ENCODE data around the gene FA2H.
"Not testable (repeated sequence)": the region's sequence is repeated elsewhere in the genome, so short reads cannot be mapped to it uniquely, and the experiment has no call there.

FA2H gene, protein sequence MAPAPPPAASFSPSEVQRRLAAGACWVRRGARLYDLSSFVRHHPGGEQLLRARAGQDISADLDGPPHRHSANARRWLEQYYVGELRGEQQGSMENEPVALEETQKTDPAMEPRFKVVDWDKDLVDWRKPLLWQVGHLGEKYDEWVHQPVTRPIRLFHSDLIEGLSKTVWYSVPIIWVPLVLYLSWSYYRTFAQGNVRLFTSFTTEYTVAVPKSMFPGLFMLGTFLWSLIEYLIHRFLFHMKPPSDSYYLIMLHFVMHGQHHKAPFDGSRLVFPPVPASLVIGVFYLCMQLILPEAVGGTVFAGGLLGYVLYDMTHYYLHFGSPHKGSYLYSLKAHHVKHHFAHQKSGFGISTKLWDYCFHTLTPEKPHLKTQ

DNA sequence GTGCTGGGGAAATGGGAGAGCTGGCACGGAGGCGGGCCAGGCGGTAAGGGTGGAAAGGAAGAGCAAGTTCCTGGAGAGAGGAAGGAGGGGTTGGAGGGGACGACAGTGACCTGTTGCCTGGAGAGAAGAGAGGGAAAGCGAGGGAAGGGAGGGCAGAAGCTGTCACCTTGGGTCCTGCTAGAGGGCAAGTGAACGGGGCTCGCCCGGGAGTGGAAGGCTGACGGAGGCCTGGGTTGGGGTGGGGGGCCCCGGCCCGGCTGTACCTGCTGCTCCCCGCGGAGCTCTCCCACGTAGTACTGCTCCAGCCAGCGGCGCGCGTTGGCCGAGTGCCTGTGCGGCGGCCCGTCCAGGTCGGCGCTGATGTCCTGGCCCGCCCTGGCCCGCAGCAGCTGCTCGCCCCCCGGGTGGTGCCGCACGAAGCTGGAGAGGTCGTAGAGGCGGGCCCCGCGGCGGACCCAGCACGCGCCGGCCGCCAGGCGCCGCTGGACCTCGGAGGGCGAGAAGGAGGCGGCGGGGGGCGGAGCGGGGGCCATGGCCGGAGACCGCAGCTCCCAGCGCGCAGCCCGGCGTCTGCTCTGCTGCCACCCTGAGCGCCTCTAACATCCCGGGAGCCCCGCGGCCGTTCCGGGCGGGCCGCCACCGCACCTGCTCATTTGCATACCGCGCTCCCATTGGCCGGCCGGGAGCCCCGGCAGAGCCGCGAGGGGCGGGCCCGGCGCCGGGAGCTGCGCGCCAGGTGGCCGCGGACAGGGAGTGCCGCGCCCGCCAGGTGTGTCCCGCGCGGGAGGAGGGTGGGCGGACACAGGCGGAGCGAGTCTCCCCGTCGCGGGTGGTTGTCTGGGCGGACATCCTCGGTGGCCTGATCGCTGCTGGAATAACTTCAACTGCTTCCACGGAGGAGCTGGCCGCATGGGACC is at the start of gene FA2H:
Gene FA2H (minus strand): TSS at position 598 of the 917 bp plus-strand sequence. CDS start 65 bp downstream, at position 533.
- peak; percentile 76 for DNase-seq (ENCODE audit: insufficient read length, low spot score)
- no peak for FAIRE-seq

DNA sequence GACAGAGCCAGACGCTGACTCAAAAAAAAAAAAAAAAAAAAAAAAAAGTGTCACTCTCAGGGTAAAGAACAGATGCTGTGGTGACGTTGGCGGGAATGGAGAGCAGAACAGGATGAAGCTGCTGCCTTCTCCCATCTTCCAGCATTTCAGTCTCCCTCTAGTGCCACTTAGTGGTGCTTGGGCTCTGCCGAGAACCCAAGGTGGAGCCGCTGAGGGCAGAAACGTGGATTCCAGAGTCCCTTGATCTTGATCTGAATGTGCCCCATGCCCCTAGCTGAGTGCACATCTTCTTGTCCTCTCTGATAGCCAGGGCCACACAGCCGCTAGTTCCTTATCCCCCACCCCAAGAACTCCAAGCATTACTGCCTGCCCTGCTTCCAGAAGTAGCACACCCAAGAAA is 43.2 kb upstream of the FA2H start:
- no peak for DNase-seq (ENCODE audit: insufficient read length, low spot score)

DNA sequence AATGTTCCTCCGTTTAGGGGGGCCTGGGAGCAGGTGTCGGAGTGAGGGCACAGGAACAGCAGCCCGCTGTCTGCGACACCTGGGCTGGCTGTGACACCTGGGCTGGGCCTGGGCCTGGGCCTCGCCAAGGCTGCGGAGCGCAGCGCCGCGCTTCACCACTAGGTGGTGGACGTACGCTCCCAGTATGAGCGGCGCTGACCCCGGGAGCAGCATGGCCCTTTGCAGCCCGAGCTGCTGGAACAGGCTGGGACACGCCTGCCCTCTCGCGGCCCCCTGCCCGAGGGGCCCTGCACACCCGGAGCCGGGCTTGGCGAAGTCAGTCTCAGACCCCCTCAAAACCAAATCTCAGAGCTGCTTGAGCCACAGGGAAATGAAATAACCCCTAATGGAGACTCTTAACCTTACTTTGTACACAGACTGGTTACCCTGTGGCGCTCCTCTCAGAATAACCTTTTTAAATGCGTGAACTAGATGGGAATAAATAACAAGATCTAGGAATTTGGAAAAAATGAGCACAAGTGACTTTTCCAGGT is 38.6 kb upstream of the FA2H start:
- DNase-seq (ENCODE audit: insufficient read length, low spot score): peak; percentile 88
- peak; percentile 83 for FAIRE-seq

More for the DNA sequence above, 43.2 kb upstream of the FA2H start:
- no peak for FAIRE-seq

DNA sequence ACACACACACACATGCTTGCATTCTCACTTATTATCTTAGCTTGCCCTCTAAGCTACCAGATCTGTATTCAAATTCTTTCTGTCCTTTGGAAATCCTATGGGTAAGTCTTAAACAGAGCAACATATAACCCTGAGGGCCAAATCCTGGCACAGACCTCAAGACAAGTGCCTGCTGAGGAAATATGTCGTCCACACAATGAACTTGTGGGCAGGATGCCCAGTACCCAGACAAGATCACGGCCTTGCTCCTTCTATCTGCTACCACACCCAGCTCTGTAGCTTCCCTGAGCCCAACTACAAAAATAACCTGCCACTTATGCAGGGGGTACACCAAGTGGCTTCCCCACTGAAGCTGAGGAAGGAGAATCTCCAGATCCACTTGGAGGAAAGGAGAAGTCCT is 37.3 kb upstream of the FA2H start:
- DNase-seq (ENCODE audit: insufficient read length, low spot score): no peak
- FAIRE-seq: no peak

DNA sequence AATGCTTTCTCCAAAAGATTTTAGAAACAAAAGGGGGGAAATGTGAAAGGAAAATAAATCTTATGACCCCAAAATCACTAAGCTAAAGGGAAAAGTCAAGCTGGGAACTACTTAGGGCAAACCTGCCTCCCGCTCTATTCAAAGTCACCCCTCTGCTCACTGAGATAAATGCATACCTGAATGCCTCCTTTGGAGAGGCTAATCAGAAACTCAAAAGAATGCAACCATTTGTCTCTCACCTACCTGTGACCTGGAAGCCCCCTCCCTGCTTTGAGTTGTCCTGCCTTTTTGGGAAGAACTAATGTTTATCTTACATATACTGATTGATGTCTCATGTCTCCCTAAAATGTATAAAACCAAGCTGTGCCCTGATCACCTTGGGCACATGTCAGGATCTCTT is 36.6 kb upstream of the FA2H start:
- not testable (repeated sequence) for FAIRE-seq; DNase-seq (ENCODE audit: insufficient read length, low spot score)

DNA sequence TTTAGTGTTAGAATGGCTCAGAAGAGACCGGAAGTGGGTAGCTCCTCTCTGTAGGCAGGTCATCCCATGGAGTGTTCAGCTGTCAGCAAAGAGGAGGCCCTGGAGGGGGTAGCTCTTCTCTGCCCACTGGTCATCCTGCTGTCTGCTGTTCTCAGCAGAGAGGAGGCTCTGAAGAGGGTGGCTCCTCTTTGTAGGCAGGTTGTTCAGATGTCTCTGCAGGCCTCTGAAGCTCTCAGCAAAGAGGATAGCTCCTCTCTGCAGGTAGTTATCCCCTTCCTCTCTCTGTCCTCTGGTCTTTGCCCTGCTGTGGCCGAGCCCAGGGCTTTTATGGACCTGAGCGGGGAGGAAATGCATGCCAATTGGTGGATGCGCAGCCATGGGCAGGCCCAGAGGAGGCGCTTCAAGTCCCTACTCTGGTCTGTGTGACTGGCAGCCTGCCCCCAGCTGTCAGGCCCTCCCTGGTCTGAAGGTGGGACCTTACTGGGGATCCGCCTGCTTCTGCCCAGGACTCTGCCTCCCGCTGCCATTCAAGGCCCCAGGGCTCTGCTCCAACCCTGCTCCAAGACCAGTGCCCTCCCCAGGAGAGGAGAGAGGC is 32.5 kb upstream of the FA2H start:
- no peak for DNase-seq (ENCODE audit: insufficient read length, low spot score)
- no peak for FAIRE-seq

DNA sequence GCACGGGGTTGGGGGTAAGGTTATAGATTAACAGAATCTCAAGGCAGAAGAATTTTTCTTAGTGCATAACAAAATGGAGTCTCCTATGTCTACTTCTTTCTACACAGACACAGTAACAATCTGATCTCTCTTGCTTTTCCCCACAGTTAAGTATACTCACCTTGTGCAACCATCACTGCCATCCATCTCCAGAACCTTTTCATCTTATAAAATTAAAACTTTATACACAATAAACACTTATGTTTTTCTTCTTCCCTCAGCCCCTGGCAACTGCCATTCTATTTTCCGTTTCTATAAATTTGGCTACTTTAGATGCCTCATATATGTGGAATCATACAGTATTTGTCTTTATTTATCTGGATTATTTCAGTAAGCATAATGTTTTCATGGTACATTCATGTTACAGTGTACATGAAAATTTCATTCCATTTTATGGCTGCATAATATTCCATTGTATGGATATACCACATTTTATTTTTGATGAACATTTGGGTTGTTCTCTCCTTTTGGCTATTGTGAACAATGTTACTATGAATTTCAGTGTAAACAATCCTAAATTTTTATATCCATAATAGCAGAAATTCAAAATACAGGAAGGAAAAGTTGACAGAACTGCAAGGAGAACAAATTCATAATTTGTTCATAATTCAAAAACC is 25.7 kb upstream of the FA2H start:
- FAIRE-seq: no peak
- DNase-seq (ENCODE audit: insufficient read length, low spot score): no peak

DNA sequence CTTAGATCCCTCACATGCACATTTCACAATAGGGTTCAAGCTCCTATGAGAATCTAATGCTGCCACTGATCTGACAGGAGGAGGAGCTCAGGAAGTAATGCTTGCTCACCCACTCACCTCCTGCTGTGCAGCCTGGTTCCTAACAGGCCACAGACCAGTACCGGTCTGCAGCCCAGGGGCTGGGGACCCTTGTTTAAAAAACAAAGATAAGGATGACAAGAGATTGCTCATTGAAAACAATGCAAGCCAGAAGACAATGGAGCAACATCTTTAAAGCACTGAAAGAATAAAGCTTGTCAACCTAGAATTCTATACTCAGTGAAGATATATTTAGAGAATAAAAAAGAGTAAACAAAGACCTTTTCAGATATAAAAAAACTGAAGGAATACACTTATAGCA is 22.8 kb upstream of the FA2H start:
- no peak for DNase-seq (ENCODE audit: insufficient read length, low spot score)
- no peak for FAIRE-seq

DNA sequence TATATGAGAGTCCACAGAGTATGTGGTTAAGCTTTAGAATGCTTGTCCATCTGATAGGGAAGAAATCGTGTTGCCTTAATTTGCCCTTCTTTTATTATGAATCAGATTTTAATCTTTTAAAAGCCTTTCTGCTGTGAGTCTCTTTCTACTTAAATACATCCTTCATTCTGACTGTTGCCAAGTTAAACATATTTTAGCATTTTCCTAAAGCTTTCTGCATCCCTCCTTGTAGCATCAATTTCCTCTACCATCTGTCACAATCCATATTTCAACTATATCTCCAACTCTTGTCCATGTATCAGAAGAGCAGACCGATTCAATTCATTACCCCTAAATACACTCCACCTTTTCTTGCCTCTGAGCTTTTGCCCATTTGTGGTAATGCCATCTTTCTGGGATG is 20.5 kb upstream of the FA2H start:
- DNase-seq (ENCODE audit: insufficient read length, low spot score): no peak
- no peak for FAIRE-seq

DNA sequence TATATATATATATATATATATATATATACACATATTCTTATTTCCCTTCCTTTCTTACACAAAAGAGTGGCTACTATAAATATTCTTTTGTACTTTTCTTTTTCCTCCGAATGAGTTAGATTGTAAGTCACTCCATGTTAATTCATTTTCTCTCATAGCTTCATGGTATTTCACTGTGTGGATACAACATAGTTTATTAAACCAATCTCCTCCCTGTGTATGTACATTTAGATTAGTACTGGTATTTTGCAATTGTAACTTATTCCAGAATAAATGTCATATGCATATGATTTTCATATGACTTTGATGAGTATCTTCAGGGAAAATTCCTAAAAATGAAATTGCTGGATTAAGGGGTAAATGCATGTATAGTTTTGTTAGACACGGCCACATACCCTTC is 20.0 kb upstream of the FA2H start:
- FAIRE-seq: no peak

DNA sequence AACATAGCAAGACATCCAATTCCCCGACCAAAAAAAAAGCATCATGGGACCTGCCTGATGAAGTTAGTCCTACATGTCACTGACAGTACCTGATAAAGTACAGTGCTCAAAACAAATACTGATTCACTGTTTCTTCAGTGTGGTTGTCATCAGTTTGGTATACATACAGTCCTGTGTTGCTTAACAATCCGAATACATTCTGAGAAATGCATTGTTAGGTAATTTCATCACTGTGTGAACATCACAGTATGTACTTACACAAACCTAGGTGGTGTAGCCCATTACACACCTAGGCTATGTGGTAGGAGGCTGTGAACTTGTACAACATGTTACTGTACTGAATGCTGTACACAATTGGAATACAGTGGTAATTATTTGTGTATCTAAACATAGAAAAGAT is 19.0 kb upstream of the FA2H start:
- FAIRE-seq: no peak
- no peak for DNase-seq (ENCODE audit: insufficient read length, low spot score)

More for the DNA sequence above, 20.0 kb upstream of the FA2H start:
- no peak for DNase-seq (ENCODE audit: insufficient read length, low spot score)

DNA sequence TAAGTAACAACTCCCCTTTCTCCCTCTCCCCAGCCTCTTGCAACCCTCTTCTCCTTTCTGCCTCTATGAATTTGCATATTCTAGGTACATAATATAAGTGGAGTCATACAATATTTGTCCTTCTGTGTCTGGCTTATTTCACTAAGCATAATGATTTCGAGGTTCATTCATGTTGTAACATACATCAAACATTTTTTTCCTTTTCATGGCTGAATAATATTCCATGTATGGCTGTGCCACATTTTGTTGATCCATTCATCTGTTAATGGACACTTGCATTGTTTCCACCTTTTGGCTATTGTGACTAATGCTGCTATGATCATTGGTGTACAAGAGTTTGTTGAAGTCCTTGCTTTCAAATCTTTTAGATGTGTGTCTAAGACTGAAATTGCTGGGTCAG is 17.6 kb upstream of the FA2H start:
- FAIRE-seq (no peak), DNase-seq (ENCODE audit: insufficient read length, low spot score) (no peak)

DNA sequence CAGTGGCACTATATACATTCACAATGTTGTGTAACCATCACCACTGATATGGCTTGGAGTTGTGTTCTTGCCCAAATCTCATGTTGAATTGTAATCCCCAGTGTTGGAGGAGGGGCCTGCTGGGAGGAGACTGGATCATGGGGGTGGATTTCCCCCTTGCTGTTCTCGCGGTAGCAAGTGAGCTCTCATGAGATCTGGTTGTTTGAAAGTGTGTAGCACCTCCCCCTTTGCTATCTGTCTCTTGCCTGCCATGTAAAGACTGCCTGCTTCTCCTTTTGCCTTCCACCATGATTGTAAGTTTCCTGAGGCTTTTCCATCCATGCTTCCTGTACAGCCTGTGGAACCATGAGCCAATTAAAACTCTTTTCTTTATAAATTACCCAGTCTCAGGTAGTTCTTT is 17.1 kb upstream of the FA2H start:
- FAIRE-seq: not testable (repeated sequence)

DNA sequence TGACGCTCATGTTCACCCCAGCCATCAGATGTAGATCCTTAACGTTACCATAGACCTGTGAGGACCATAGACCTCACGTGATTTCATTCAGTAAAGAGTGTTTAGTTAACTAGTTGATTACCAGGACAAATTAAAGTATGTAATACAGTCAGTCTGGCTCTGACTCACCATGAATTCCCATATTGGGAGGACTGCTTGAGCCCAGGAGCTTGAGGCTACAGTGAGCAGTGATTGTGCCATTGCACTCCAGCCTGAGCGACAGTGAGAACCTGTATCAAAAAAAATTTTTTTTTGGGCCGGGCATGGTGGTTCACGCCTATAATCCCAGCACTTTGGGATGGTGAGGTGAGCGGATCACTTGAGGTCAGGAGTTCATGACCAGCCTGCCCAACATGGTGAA is 13.5 kb upstream of the FA2H start:
- no peak for FAIRE-seq
- DNase-seq (ENCODE audit: insufficient read length, low spot score): no peak

More for the DNA sequence above, 17.1 kb upstream of the FA2H start:
- not testable (repeated sequence) for DNase-seq (ENCODE audit: insufficient read length, low spot score)

DNA sequence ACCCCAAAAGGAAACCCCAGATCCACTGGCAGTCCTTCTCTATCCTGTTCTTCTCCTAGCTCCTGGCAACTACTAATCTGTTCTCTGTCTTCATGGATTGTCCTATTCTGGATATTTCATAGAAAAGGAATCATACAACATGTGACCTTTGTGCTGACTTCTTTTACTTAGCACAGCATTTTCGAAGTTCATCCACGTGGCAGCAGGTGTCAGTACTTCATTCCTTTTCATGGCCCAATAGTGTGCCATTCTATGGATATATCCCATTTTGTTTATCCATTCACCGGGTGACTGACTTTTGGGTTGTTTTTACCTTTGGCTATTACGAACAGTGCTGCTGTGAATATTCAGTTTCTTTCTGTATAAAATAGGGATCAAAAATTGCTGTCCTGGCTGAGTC is 10.4 kb upstream of the FA2H start:
- FAIRE-seq (no peak), DNase-seq (ENCODE audit: insufficient read length, low spot score) (no peak)

DNA sequence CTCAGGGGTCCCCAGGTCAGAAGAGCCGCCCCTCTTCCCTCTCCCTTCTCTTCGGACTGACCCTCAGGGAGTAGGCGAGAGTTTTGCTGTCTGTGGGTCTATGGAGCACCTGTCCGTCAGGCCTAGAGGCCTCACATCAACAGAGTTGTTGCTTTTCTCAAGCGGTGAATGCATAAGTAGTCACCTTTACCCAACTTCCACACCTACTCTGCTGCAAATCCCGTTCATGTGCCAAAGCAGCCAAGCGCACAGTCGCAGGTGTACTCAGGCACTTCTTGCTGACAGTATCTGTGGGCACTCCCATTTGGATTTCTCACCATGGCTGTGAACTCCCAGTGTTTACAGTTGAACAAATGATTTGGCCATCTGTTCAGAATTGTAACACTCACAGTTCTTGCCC is 4.0 kb upstream of the FA2H start:
- FAIRE-seq: no peak
- DNase-seq (ENCODE audit: insufficient read length, low spot score): no peak

DNA sequence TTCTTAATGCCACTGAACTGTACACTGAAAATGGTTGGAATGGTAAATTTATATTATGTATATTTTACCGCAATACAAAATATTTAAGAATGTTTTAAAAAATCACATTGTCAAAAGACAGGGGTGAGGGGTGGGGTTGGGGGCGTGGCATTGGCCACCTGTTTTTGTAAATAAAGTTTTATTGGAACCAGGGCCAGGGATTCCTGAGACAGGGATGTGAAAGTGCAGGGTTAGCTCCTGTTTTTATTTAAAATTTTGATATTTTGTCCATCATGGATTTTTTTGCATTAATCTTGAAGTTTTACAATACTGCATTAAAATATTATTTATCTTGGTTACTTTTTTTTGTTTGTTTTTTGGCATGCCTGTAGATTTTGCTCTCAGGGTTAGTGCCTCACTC is 2.3 kb upstream of the FA2H start:
- FAIRE-seq (no peak), DNase-seq (ENCODE audit: insufficient read length, low spot score) (no peak)

DNA sequence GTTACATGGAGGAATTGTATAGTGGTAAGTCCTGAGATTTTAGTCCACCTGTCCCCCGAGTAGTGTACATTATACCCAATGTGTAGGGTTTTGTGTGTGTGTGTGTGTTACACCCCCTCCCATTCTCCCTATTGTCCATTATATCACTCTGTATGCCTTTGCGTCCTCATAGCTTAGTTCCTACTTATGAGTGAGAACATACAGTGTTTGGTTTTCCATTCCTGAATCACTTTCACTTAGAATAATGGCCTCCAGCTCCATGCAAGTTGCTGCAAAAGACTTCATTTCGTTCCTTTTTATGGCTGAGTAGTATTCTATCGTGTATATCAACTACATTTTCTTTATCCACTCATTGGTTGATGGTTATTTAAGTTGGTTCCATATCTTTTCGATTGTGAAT is 635 bp upstream of the FA2H start:
- DNase-seq (ENCODE audit: insufficient read length, low spot score) (no peak), FAIRE-seq (no peak)

DNA sequence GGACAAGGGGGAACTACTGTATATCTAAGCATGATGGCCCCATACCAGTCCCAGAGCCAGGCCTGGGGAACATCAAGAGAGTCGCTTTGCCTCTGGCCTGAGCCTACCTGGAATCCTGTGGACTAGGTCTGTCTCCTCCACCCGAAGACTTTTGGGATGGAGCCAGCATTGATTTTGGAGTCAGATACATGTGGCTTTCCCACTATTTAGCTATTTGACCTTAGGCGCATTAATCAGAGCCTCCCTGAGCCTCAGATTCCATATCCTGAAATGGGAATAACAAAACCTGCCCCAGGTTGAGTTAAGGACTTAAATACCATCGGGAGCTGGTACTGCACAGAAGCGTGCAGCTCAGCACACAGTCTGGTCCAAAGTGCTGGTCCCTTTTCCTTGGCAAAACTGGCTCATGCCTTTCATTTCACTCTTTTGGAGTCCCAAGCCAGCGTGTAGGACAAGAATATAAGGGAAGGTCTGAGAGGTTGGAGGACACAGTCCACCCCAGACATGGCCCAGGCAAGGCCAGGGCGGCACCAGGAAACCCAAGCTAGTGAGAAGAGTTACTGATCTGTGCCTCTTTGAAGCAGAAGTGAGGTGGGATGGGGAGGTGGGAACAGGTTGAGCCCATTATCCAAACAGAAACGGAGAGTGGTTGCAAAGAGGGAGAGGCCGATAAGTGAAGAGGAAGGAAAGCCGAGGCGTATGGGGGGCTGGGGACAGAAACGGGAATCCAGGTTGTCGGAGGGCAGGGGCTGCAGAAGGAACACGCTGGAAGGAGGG is 986 bp downstream of the FA2H start:
- DNase-seq (ENCODE audit: insufficient read length, low spot score) (no peak), FAIRE-seq (no peak)
